B cell (primary cell): ENCODE results near the gene LVRN. TPM values are rescaled to one million over a fixed set of nuclear protein-coding genes. Genes with fewer than 3 reads are reported as not detected.

Experiments
- ATAC-seq: fragments of 200-7000 bp; cut with Tn5 transposase; one replicate; pipeline ENCODE4 v1.10.0; 2021; ENCODE audit warnings: low read depth, mild to moderate bottlenecking, moderate number of reproducible peaks, moderate library complexity
- CTCF ChIA-PET: fragments of 350-600 bp; sonication (Branson Sonifier 250); formaldehyde crosslinking; loops from one replicate; lab custom pipeline; 2021; ENCODE audit warnings: antibody characterized with exemption, inconsistent platforms; lab: Charles Lee
- POLR2A ChIA-PET: fragments of 350-600 bp; sonication (Branson Sonifier 250); formaldehyde crosslinking; loops from one replicate; lab custom pipeline; 2021; ENCODE audit warnings: antibody characterized with exemption; lab: Charles Lee
- DNase-seq: peaks from one replicate; pipeline ENCODE4 v3.0.0; 2013
- H2AFZ ChIP-seq: 2 replicates; pipeline ENCODE4 v1.6.1; 2012; ENCODE audit warnings: mild to moderate bottlenecking, low read depth, low read length; ENCODE audit not compliant: insufficient read depth, poor library complexity, severe bottlenecking
- H3K27ac ChIP-seq, 2 donors: 1 replicate in 1 of 2; 2 replicates in 1 of 2; pipeline ENCODE4 v1.5.1; 2012 to 2013; ENCODE audit warnings: low read length in 2 of 2, mild to moderate bottlenecking in 2 of 2, moderate library complexity in 1 of 2
- H3K27me3 ChIP-seq, 4 experiments: fragments of 200-600 bp in 1 of 4; sonication (generic) in 1 of 4; replicated peaks in 1 of 4; 1 replicate in 2 of 4; 2 replicates in 2 of 4; pipeline versions ENCODE4 v1.6.1 to v1.7.0; 2013 to 2016; ENCODE audit warnings: low read length in 3 of 4, mild to moderate bottlenecking in 2 of 4, mixed read lengths in 1 of 4, moderate library complexity in 1 of 4; ENCODE audit not compliant: insufficient read depth in 4 of 4, control insufficient read depth in 3 of 4; ENCODE audit errors: control extremely low read depth in 1 of 4
- H3K36me3 ChIP-seq, 2 experiments: replicated peaks in 1 of 2; 1 replicate in 1 of 2; 2 replicates in 1 of 2; pipeline versions ENCODE4 v1.6.1 to v1.7.1; 2013; ENCODE audit warnings: low read length in 1 of 2; ENCODE audit not compliant: insufficient read depth in 2 of 2, control insufficient read depth in 1 of 2; ENCODE audit errors: control extremely low read depth in 1 of 2, extremely low read depth in 1 of 2
- H3K4me1 ChIP-seq, 2 donors: fragments of 200-600 bp in 1 of 2; sonication (generic) in 1 of 2; 1 replicate in 1 of 2; 2 replicates in 1 of 2; pipeline versions ENCODE4 v1.5.1 to v1.6.1; 2013 to 2017; ENCODE audit warnings: low read length in 2 of 2; ENCODE audit not compliant: control insufficient read depth in 2 of 2, insufficient read depth in 2 of 2
- H3K4me2 ChIP-seq: replicated peaks from 2 replicates; pipeline ENCODE3; 2012; ENCODE audit warnings: mild to moderate bottlenecking, low read depth, low read length; ENCODE audit not compliant: poor library complexity, severe bottlenecking
- H3K4me3 ChIP-seq, 5 experiments: fragments of 200-600 bp in 1 of 5; sonication (generic) in 1 of 5; 1 replicate in 3 of 5; 2 replicates in 2 of 5; pipeline versions ENCODE4 v1.5.1 to v1.7.0; 2011 to 2016; ENCODE audit warnings: low read length in 4 of 5, mild to moderate bottlenecking in 4 of 5, low read depth in 2 of 5, control low read depth in 1 of 5, moderate library complexity in 1 of 5; ENCODE audit not compliant: insufficient read depth in 1 of 5; ENCODE audit errors: control extremely low read depth in 1 of 5, extremely low read depth in 1 of 5
- H3K79me2 ChIP-seq: fragments of 200-600 bp; sonication (generic); one replicate; pipeline ENCODE4 v1.6.0; 2016; ENCODE audit warnings: low read length; ENCODE audit not compliant: control insufficient read depth, insufficient read depth
- H3K9ac ChIP-seq: fragments of 200-600 bp; sonication (generic); 2 replicates; pipeline ENCODE4 v1.6.1; 2017; ENCODE audit warnings: mild to moderate bottlenecking, low read length, moderate library complexity
- H3K9me3 ChIP-seq, 3 donors: one replicate each; pipeline versions ENCODE4 v1.6.1 to v1.7.1; 2013; ENCODE audit warnings: low read length in 2 of 3; ENCODE audit not compliant: control insufficient read depth in 2 of 3, insufficient read depth in 1 of 3; ENCODE audit errors: control extremely low read depth in 1 of 3
- H4K20me1 ChIP-seq: 2 replicates; pipeline ENCODE4 v1.6.0; 2012; ENCODE audit warnings: mild to moderate bottlenecking, low read length; ENCODE audit not compliant: insufficient read depth, control insufficient read depth, poor library complexity, severe bottlenecking
- H3K27ac Mint-ChIP-seq: one replicate; pipeline ENCODE4 v1.8.0; 2021; ENCODE audit warnings: mixed read lengths
- H3K27me3 Mint-ChIP-seq: one replicate; pipeline ENCODE4 v1.8.0; 2021; ENCODE audit warnings: mixed read lengths
- H3K4me1 Mint-ChIP-seq: one replicate; pipeline ENCODE4 v1.8.0; 2021; ENCODE audit warnings: mixed read lengths
- H3K4me3 Mint-ChIP-seq: one replicate; pipeline ENCODE4 v1.8.0; 2021; ENCODE audit warnings: mixed read lengths
- H3K9me3 Mint-ChIP-seq: one replicate; pipeline ENCODE4 v1.8.0; 2022; ENCODE audit warnings: mixed read lengths; ENCODE audit not compliant: insufficient read depth
- CTCF ChIP-seq: fragments of 200-600 bp; IDR thresholded peaks from one replicate; pipeline ENCODE4 v1.8.0; 2022; ENCODE audit warnings: antibody characterized with exemption, mild to moderate bottlenecking
- EZH2 ChIP-seq: IDR thresholded peaks from 2 replicates; pipeline ENCODE4 v1.6.1; 2012; ENCODE audit warnings: borderline replicate concordance, low read depth, mild to moderate bottlenecking, moderate library complexity, low read length; ENCODE audit not compliant: insufficient read depth, poor library complexity, severe bottlenecking
- WGBS: methylation state at CpG from one replicate; pipeline ENCODE4 v1.1.5; 2013; ENCODE audit warnings: missing lambda C conversion rate; ENCODE audit not compliant: insufficient coverage; 5-methylcytosine and 5-hydroxymethylcytosine counted together
- intact Hi-C: fragments of 100-400 bp; cut with micrococcal nuclease; formaldehyde crosslinking; loops from one replicate; pipeline ENCODE4 v1.10.0; 2022
- polyA plus RNA-seq: library from polyadenylated mRNA; depleted of rRNA; stranded (reverse); fragments of >200 nt; gene quantifications from 2 replicates; pipeline ENCODE4 v1.2.3, GENCODE V29; 2012
- total RNA-seq, 2 donors: library from RNA; stranded (reverse); fragments of 120-200 nt in 1 of 2; gene quantifications; 1 replicate in 1 of 2; 2 replicates in 1 of 2; pipeline versions ENCODE4 v1.2.3 to v1.2.4, GENCODE V29; 2013 to 2022

Gene LVRN
- total and polyA plus RNA-seq, 2 donors (not counting 1 experiment from before 2014, with no cell fraction given) = not detected

- DNase-seq = no peak
- H3K27ac Mint-ChIP-seq = no peak overlapping the region
- H3K4me2 ChIP-seq = no peak overlapping the region
- H3K9me3 ChIP-seq = peaks cover 0 to 2% (median 0%) of the 10 kb centered on the region in 3 donors
- intact Hi-C loops = no loop called here
- WGBS = no CpG with 5 or more reads among the region's 2 CpGs
- no peak overlapping the region for H3K27ac ChIP-seq
- no peak for TF ChIP-seq EZH2
- TF ChIP-seq CTCF = no peak
- peaks cover under 1% of the 10 kb centered on the region for H3K4me1 Mint-ChIP-seq
- no peak overlapping the region for H2AFZ ChIP-seq
- no peaks in the 10 kb centered on the region for H3K36me3 ChIP-seq
- no peaks in the 10 kb centered on the region for H3K4me1 ChIP-seq
- no peak for ATAC-seq
- H3K9me3 Mint-ChIP-seq = no peaks in the 10 kb centered on the region
- CTCF ChIA-PET = interaction anchor here (1.2 kb wide), 1 partner anchor 16 kb away, joined by 3 read pairs; no protein-coding TSS in a partner anchor
- H3K4me3 Mint-ChIP-seq = no peak overlapping the region
- H3K79me2 ChIP-seq = no peaks in the 10 kb centered on the region
- no peaks in the 10 kb centered on the region for H4K20me1 ChIP-seq
- POLR2A ChIA-PET = no interaction called here
- H3K9ac ChIP-seq = no peak overlapping the region
- H3K4me3 ChIP-seq = no peak overlapping the region
- H3K27me3 Mint-ChIP-seq = peaks cover 12% of the 10 kb centered on the region
- peaks cover 0 to 14% (median 7%) of the 10 kb centered on the region in 4 experiments for H3K27me3 ChIP-seq
These were observed 6.5 kb downstream of the LVRN start for GRCh38 chr5:115968770-115969169.

DNA sequence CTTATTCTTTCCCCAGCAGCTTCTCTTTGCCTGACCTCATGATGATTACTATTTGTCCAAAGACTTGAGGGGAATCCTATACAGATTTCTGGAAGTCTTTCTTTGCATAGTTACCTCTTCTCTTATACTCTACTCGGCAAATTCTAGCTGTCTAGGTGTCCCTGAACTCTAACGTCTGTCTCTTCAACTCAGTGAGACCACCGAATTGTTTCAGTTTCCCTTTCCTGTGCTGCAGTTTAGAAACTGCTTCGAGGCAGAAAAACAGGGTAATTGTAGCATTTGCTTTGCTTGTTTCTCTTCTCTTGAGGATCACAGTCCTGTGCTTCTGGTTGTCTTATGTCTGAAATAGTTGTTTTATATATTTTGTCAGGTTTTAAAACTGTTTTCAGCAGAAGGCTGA is 14.8 kb downstream of the LVRN start:
- TF ChIP-seq EZH2 = no peak
- no peak for TF ChIP-seq CTCF

More for the DNA sequence above, 14.8 kb downstream of the LVRN start:
- Histone ChIP-seq H3K4me3 (no peak overlapping the region), H2AFZ (no peak overlapping the region), H3K4me1 (no peaks in the 10 kb centered on the region), H3K9me3 (no peaks in the 10 kb centered on the region), H3K9ac (no peak overlapping the region), H3K4me2 (no peak overlapping the region), H4K20me1 (no peaks in the 10 kb centered on the region), H3K27me3 (peaks cover 0 to 13% (median 5%) of the 10 kb centered on the region in 4 experiments), H3K79me2 (no peaks in the 10 kb centered on the region), H3K27ac (no peak overlapping the region), H3K36me3 (no peaks in the 10 kb centered on the region)
- POLR2A ChIA-PET = no interaction called here
- no peak for ATAC-seq
- DNase-seq = no peak
- 65% methylated on average over 4 of the region's 4 CpGs for WGBS
- H3K27ac Mint-ChIP-seq = no peak overlapping the region
- peak overlapping the region; percentile 33 for H3K4me3 Mint-ChIP-seq
- peaks cover 14% of the 10 kb centered on the region for H3K4me1 Mint-ChIP-seq
- peaks cover 20% of the 10 kb centered on the region for H3K27me3 Mint-ChIP-seq
- H3K9me3 Mint-ChIP-seq = no peaks in the 10 kb centered on the region
- intact Hi-C loops = no loop called here
- CTCF ChIA-PET = no interaction called here
